ENCODE data around the gene TAX1BP3.

The TAX1BP3 gene

DNA sequence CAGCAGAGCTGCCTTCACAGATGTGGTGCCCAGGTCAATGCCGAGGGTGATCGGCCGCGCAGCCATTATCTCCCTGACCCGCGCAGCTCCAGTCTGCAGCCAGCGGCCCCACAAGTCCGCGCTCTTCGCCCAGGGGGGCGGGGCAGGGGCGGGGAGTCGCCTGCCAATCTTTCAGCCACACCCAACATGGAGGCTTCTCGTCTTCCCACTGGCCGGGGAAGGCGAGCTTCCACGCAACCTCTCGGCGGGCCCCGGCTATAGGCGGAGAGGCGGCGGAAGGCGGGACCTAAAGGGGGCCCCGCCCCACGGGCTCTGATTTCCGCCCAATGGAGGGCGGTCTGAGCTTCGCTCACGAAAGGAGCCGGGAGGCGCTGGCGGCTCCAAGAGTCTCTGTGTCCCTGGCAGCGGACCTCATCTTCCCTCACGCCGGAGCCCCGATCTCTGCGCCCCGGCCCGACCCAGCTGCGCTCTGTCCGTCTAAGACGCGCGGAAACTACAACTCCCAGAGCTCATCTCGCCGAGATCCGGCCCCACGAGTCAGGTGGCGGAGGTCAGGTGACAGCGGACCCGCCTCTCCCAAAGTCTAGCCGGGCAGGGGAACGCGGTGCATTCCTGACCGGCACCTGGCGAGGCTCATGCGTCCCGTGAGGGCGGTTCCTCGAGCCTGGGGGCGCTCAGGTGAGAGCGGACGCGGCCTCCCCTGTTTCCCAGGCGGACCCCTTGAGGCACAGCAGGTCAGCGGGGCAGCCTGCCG is 32.0 kb downstream of the TAX1BP3 start, which contains the start of the genes CTNS and SHPK:
Gene CTNS, plus strand, starts transcription at position 607 of the 754 bp plus-strand sequence. CDS start 3,447 bp downstream, outside the sequence.
Gene SHPK, minus strand, starts transcription at position 97 of the 754 bp plus-strand sequence. Its CDS starts 31 bp downstream, at position 66.
- no peaks in the 10 kb centered on the region for H3K9me2 ChIP-seq (replicated peaks; ENCODE audit: insufficient read depth, low read length)
- peak within 1 kb of the TSS; percentile 83 for H2AFZ ChIP-seq (ENCODE audit: low read length)
- peaks cover 4% of the 10 kb centered on the region; the same call in 1 of the 2 replicates for H3K4me1 ChIP-seq (ENCODE audit: low read length)
- H3F3A ChIP-seq (ENCODE audit: insufficient read depth, low read length) = peaks cover 6% of the 10 kb centered on the region
- peak within 1 kb of the TSS; percentile 76 for H3K27ac ChIP-seq (ENCODE audit: low read length)
- H4K20me1 ChIP-seq (ENCODE audit: insufficient read depth, low read length) = no peaks in the 10 kb centered on the region
- no peaks in the 10 kb centered on the region for H3K9me3 ChIP-seq (replicated peaks; ENCODE audit: insufficient read depth, low read length)
- peak within 1 kb of the TSS; percentile 83 for H3K4me2 ChIP-seq (ENCODE audit: low read depth, low read length)
- no peaks in the 10 kb centered on the region for H3K27me3 ChIP-seq (replicated peaks; ENCODE audit: insufficient read depth, low read length)
- TF ChIP-seq, protein P1, sequence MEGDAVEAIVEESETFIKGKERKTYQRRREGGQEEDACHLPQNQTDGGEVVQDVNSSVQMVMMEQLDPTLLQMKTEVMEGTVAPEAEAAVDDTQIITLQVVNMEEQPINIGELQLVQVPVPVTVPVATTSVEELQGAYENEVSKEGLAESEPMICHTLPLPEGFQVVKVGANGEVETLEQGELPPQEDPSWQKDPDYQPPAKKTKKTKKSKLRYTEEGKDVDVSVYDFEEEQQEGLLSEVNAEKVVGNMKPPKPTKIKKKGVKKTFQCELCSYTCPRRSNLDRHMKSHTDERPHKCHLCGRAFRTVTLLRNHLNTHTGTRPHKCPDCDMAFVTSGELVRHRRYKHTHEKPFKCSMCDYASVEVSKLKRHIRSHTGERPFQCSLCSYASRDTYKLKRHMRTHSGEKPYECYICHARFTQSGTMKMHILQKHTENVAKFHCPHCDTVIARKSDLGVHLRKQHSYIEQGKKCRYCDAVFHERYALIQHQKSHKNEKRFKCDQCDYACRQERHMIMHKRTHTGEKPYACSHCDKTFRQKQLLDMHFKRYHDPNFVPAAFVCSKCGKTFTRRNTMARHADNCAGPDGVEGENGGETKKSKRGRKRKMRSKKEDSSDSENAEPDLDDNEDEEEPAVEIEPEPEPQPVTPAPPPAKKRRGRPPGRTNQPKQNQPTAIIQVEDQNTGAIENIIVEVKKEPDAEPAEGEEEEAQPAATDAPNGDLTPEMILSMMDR (IDR thresholded peaks at IDR 0.05; ENCODE audit: low read length) = no peak
- TF ChIP-seq EZH2phosphoT487 (IDR thresholded peaks at IDR 0.05; ENCODE audit: low read length) = no peak
- no peak for TF ChIP-seq EZH2 (optimal IDR thresholded peaks at IDR 0.05; ENCODE audit: low read depth, low read length)
- no peaks in the 10 kb centered on the region for H3K36me3 ChIP-seq (replicated peaks; ENCODE audit: insufficient read depth, low read length)
- peak; percentile 98 for DNase-seq
- peak within 1 kb of the TSS; percentile 90 for H3K9ac ChIP-seq (ENCODE audit: low read length)
- peak within 1 kb of the TSS; percentile 95 for H3K4me3 ChIP-seq (ENCODE audit: low read length)
- H3K79me2 ChIP-seq (ENCODE audit: low read length) = peaks cover 38% of the 10 kb centered on the region

DNA sequence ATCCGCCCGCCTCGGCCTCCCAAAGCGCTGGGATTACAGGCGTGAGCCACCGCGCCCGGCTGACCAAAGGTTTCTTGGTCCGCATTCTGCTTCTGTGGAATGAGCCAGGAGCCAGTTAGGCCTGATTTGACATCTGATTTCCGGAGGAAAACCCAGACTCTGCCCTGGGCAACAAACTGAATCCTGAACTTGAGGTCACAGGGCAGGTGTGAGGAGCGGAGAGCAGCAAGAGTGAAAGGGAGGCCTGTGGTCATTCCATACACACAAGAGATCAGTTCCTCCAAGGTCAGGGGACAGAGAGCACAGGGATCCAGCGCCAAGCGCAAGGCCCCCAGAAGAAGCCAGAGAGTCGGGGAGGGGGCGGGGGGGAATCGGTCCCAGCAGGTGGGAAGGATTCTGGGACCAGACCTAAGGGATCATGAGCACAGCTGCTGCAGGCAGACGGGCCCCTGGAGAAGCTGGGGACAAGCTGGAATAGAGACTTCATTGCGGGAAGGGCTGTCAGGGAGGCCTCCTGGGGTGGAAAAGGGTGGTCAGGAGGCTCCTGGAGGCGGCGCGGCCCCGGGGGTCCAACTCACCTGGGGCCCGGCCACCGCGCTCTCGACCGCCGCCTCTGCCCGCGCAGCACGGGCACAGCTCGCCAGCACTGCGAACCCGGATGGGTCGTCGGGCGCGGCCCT is 32.8 kb downstream of the TAX1BP3 start:
- H3K79me2 ChIP-seq (ENCODE audit: low read length) = peaks cover 42% of the 10 kb centered on the region
- H4K20me1 ChIP-seq (ENCODE audit: insufficient read depth, low read length) = no peaks in the 10 kb centered on the region
- H3K27me3 ChIP-seq (replicated peaks; ENCODE audit: insufficient read depth, low read length) = no peaks in the 10 kb centered on the region
- peak overlapping the region; percentile 71 for H3K4me2 ChIP-seq (ENCODE audit: low read depth, low read length)
- no peaks in the 10 kb centered on the region for H3K9me3 ChIP-seq (replicated peaks; ENCODE audit: insufficient read depth, low read length)
- H3K27ac ChIP-seq (ENCODE audit: low read length) = peak overlapping the region; percentile 27; the same call in 1 of the 2 replicates
- no peak for TF ChIP-seq EZH2 (optimal IDR thresholded peaks at IDR 0.05; ENCODE audit: low read depth, low read length)
- TF ChIP-seq, protein P1 (IDR thresholded peaks at IDR 0.05; ENCODE audit: low read length) = no peak
- no peak for TF ChIP-seq EZH2phosphoT487 (IDR thresholded peaks at IDR 0.05; ENCODE audit: low read length)
- H3K9ac ChIP-seq (ENCODE audit: low read length) = peak overlapping the region; percentile 90
- H3F3A ChIP-seq (ENCODE audit: insufficient read depth, low read length) = peaks cover 6% of the 10 kb centered on the region
- H2AFZ ChIP-seq (ENCODE audit: low read length) = peak overlapping the region; percentile 83
- peak; percentile 30 for DNase-seq
- H3K4me3 ChIP-seq (ENCODE audit: low read length) = peak overlapping the region; percentile 95
- no peaks in the 10 kb centered on the region for H3K9me2 ChIP-seq (replicated peaks; ENCODE audit: insufficient read depth, low read length)
- no peaks in the 10 kb centered on the region for H3K36me3 ChIP-seq (replicated peaks; ENCODE audit: insufficient read depth, low read length)
- peaks cover 4% of the 10 kb centered on the region; the same call in 1 of the 2 replicates for H3K4me1 ChIP-seq (ENCODE audit: low read length)

DNA sequence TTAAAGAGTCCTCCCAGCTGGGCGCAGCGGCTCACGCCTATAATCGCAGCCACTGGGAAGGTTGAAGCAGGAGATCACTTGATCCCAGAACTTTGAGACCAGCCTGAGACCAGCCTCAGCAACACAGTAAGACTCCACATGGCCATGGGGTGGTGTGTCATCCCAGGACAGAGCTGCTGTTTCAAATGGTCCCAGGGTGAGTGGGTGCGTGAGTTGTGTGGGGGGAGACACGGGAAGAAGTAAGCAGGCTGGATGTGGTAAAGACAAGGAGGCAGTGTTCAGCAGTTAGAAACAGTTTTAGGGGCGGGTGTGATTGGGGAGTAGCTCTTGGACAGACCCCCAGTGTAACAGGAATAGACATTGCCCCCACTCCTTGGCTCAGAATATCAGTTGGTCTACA is 36.1 kb downstream of the TAX1BP3 start:
- DNase-seq = no peak
- no peaks in the 10 kb centered on the region for H3K9me2 ChIP-seq (replicated peaks; ENCODE audit: insufficient read depth, low read length)
- no peak overlapping the region for H3K9ac ChIP-seq (ENCODE audit: low read length)
- H3K4me3 ChIP-seq (ENCODE audit: low read length) = no peak overlapping the region
- H3F3A ChIP-seq (ENCODE audit: insufficient read depth, low read length) = no peaks in the 10 kb centered on the region
- TF ChIP-seq, protein P1 (IDR thresholded peaks at IDR 0.05; ENCODE audit: low read length) = no peak
- no peak for TF ChIP-seq EZH2 (optimal IDR thresholded peaks at IDR 0.05; ENCODE audit: low read depth, low read length)
- no peak overlapping the region for H3K27ac ChIP-seq (ENCODE audit: low read length)
- H3K4me2 ChIP-seq (ENCODE audit: low read depth, low read length) = no peak overlapping the region
- no peaks in the 10 kb centered on the region for H3K4me1 ChIP-seq (ENCODE audit: low read length)
- peaks cover 50% of the 10 kb centered on the region for H3K79me2 ChIP-seq (ENCODE audit: low read length)
- H3K27me3 ChIP-seq (replicated peaks; ENCODE audit: insufficient read depth, low read length) = no peaks in the 10 kb centered on the region
- no peaks in the 10 kb centered on the region for H3K9me3 ChIP-seq (replicated peaks; ENCODE audit: insufficient read depth, low read length)
- H4K20me1 ChIP-seq (ENCODE audit: insufficient read depth, low read length) = no peaks in the 10 kb centered on the region
- H3K36me3 ChIP-seq (replicated peaks; ENCODE audit: insufficient read depth, low read length) = no peaks in the 10 kb centered on the region
- no peak overlapping the region for H2AFZ ChIP-seq (ENCODE audit: low read length)
